22Rv1 (cell line): ENCODE data around the gene PRKCG.
A peak's percentile ranks its signal among the peaks of the same experiment; 100 is the strongest.
"Not testable (repeated sequence)": the region's sequence is repeated elsewhere in the genome, so short reads cannot be mapped to it uniquely, and the experiment has no call there.

ENCODE experiments used
- H3K27ac ChIP-seq: fragments of 450-650 bp; 2 replicates; pipeline ENCODE4 v1.5.1; 2017
- ZFX ChIP-seq: fragments of 450-650 bp; IDR thresholded peaks from 2 replicates; pipeline ENCODE4 v1.6.1; 2017; ENCODE audit warnings: antibody characterized with exemption, borderline replicate concordance
- TF ChIP-seq, protein P1 (sequence below): fragments of 450-650 bp; IDR thresholded peaks from 2 replicates; pipeline ENCODE4 v1.5.1; 2017; ENCODE audit warnings: mild to moderate bottlenecking

The PRKCG gene

DNA sequence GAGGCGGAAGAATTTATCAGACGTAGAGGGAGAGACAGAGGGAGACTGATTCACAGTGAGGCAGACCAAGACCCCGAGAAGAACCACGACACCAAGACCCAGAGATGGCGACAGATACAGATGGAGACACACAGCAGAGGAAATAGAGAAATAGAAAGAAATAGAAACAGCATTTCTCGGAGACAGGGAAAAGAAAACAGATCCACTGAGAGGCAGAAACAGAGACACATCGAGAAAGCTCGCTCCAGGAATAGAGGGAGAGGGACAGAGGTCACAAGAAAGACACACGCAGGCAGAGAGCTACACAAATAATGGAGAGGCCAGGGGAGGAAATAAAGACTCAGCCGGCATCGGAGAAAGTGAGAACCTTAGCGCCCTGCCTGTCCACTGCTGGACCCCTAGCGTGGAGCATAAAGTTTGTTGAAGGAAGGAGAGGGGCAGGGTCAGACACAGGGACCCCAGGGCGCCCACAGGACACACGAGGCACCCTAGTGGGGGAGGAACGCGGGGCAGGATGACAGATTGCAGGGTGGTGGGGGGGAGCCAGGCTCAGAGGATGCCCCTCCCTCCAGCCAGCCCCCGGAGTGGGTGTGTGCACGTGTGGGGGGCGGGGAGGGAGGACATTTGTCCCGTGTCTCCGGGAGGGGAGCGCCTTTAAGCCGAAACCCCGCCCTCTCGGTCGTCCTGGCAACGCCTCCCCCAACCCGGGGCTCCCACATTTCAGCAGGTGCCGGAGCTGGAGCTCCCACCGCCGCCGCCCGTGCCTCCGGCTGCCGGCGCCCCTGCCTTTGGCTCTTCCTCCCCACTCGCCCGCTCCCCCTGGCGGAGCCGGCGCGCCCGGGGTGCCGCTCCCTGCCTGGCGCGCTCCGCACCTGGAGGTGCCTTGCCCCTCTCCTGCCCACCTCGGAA lies at the start of gene PRKCG:
PRKCG (plus strand) TSS at position 716 of the 909 bp plus-strand sequence. CDS start 298 bp downstream, outside the sequence.
- peak within 1 kb of the TSS; percentile 48 for H3K27ac ChIP-seq

DNA sequence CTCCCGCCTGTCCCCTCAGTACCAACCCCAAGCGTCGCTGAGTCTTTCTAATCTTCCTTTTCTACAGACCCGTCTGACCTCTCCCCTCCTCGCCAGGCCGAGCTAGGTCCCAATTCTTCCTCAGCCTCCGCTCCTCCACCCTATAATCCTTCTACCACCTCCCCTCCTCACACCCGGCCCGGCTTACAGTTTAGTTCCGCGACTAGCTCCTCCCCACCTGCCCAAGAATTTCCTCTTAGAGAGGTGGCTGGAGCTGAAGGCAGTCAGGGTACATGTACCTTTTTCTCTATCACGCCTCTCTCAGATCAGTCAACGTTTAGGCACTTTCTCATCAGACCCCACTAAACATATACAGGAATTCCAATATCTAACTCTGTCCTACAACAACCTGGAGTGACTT lies 49.1 kb upstream of the PRKCG start:
- not testable (repeated sequence) for H3K27ac ChIP-seq

More for the DNA sequence above, at the start of gene PRKCG:
- TF ChIP-seq ZFX = no peak
- TF ChIP-seq, protein P1, sequence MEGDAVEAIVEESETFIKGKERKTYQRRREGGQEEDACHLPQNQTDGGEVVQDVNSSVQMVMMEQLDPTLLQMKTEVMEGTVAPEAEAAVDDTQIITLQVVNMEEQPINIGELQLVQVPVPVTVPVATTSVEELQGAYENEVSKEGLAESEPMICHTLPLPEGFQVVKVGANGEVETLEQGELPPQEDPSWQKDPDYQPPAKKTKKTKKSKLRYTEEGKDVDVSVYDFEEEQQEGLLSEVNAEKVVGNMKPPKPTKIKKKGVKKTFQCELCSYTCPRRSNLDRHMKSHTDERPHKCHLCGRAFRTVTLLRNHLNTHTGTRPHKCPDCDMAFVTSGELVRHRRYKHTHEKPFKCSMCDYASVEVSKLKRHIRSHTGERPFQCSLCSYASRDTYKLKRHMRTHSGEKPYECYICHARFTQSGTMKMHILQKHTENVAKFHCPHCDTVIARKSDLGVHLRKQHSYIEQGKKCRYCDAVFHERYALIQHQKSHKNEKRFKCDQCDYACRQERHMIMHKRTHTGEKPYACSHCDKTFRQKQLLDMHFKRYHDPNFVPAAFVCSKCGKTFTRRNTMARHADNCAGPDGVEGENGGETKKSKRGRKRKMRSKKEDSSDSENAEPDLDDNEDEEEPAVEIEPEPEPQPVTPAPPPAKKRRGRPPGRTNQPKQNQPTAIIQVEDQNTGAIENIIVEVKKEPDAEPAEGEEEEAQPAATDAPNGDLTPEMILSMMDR = peak; percentile 42; the same call in 1 of the 2 replicates

DNA sequence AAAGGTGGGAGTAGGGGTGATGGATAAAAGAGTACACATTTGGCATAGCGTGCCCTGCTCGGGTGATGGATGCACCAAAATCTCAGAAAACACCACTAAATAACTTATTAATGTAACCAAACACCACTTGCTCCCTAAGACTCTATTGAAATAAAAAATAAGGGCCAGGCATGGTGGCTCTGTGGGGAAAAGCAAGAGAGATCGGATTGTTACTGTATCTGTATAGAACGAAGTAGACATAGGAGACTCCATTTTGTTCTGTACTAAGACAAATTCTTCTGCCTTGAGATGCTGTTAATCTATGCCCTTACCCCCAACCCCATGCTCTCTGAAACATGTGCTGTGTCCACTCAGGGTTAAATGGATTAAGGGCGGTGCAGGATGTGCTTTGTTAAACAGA lies 43.6 kb upstream of the PRKCG start:
- H3K27ac ChIP-seq = not testable (repeated sequence)

DNA sequence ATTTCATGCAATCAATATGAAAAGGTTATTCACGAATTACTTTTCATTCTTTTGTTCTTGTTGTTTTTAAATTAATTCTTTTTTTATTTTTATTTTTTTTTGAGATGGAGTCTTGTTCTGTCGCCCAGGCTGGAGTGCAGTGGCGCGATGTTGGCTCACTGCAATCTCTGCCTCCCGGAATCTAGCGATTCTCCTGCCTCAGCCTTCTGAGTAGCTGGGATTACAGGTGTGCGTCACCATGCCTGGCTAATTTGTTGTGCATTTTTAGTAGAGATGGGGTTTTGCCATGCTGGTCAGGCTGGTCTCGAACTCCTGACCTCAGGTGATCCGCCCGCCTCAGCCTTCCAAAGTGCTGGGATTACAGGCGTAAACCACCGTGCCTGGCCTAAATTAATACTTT lies 41.8 kb upstream of the PRKCG start:
- H3K27ac ChIP-seq = not testable (repeated sequence)

DNA sequence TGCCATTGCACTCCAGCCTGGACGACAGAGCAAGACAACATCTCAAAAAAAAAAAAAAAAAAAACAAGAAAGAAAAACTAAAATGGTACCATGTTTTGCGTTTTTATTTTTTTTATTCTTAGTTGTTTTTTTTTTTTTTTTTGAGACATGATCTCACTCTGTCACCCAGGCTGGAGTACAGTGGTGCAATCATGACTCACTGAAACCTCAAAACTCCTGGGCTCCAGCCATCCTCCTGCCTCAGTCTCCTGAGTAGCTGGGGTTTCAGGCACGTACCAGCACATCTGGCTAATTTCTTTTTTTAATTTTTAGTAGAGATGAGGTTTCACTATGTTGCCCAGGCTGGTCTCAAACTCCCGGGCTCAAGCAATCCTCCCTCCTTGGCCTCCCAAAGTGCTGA lies 41.1 kb upstream of the PRKCG start:
- not testable (repeated sequence) for H3K27ac ChIP-seq

DNA sequence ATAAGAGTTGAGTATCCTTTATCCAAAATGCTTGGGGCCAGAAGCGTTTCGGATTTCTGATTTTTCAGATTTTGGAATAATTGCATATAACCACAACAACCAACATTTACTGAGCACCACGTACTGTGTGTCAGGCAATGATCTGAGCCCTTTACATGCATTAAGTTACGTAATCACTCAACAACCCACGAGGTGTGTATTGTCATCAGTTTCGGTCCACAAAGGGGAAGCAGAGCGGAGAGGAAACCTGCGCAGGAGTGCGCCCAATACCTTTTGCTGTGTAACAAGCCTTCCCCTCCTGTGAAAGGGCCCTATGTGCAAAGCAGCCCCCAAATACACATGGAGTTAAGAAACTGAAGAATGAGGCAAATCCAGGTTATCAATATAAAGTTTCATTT lies 37.1 kb upstream of the PRKCG start:
- no peak for TF ChIP-seq ZFX
- TF ChIP-seq, protein P1 = no peak
- no peak overlapping the region for H3K27ac ChIP-seq

DNA sequence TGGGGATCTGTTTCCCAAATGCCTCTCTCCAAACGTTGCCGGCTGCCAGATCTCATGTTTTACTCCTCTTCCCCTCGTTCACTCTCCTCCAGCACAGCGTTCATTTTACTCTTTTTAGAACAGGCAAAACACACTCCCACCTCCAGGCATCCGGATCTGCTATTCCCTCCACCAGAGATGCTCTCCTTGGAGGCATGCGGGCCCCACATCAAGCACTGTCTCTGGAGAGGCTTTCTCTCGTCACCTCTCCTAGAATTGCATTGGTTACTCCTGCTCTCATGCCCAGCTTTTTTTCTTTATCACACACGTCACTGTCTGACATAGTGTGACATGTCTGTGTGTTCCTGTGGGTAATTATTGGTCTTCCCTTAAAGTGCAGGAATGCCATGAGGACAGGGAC lies 34.4 kb upstream of the PRKCG start:
- no peak overlapping the region for H3K27ac ChIP-seq
- no peak for TF ChIP-seq ZFX
- TF ChIP-seq, protein P1 = no peak

DNA sequence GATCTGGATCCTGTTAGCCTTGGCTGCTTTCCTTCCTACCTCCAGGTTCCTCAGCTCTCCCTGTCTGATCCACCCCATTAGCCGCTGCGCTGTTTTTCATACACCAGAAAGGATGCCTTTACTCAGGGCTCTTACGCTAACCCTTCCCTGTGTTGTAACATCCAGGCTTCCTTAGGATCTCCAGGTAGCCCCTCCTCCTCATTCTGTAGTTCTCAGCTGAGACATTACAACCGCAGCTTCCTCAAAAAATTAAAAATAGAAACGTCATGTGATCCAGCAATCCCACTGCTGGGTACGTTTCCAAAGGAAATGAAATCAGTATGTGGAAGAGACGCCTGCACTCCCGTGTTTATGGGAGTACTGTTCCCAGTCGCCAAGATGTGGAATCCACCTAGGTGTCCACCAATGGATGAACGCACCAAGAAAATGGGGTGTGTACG lies 32.7 kb upstream of the PRKCG start:
- TF ChIP-seq, protein P1 = no peak
- no peak for TF ChIP-seq ZFX
- H3K27ac ChIP-seq = no peak overlapping the region

DNA sequence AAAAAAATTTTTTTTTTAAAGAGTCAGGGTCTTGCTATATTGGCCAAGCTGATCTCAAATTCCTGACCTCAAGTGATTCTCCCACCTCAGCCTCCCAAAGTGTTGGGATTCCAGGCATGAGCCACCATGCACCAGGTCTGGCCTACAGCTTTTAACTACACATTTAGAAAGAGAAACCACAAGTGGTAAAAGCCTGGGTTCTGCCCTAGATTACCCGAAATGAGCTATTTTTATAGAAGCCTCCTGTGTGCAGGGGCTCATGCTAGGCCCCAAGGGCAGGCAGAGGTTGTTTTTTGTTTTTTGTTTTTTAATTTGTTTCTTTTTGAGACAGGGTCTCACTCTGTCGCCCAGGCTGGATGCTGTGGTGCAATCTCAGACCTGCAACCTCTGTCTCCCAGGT lies 28.3 kb upstream of the PRKCG start:
- TF ChIP-seq, protein P1 = no peak
- no peak for TF ChIP-seq ZFX
- H3K27ac ChIP-seq = no peak overlapping the region
